Mucosa of descending colon (tissue), 3 donors: ENCODE results near the gene RBM17. TPM values are rescaled to one million over a fixed set of nuclear protein-coding genes. Genes with fewer than 3 reads are reported as not detected.

Source experiments
- ATAC-seq: fragments of 200-7000 bp; cut with Tn5 transposase; one replicate; pipeline ENCODE4 v1.9.1; 2020; ENCODE audit warnings: mild to moderate bottlenecking, moderate library complexity
- DNase-seq, 3 donors: peaks; one replicate each; pipeline ENCODE4 v3.0.0-alpha.2; 2020
- H3K36me3 ChIP-seq: fragments of 200-600 bp; one replicate; pipeline ENCODE4 v1.8.0; 2021; ENCODE audit warnings: low read depth, mild to moderate bottlenecking
- H3K4me1 ChIP-seq: fragments of 200-600 bp; one replicate; pipeline ENCODE4 v1.8.0; 2021; ENCODE audit warnings: low read depth, mild to moderate bottlenecking
- H3K4me3 ChIP-seq: fragments of 200-600 bp; one replicate; pipeline ENCODE4 v1.8.0; 2021; ENCODE audit warnings: mild to moderate bottlenecking
- H3K9me3 ChIP-seq: fragments of 200-600 bp; one replicate; pipeline ENCODE4 v1.8.0; 2021; ENCODE audit warnings: mild to moderate bottlenecking
- CTCF ChIP-seq: fragments of 200-600 bp; IDR thresholded peaks from one replicate; pipeline ENCODE4 v1.8.0; 2022; ENCODE audit warnings: antibody characterized with exemption, mild to moderate bottlenecking
- intact Hi-C, 2 donors: fragments of 100-400 bp; cut with DNase I in 1 of 2; cut with micrococcal nuclease in 1 of 2; formaldehyde crosslinking; loops; one replicate each; pipeline versions ENCODE4 v1.11.0 to v1.11.1; 2022; cut with DNase I, micrococcal nuclease
- total RNA-seq, 3 donors: library from RNA; stranded (reverse); fragmentation: NEBNext Ultra II Directional in 2 of 3; extraction: Animal tissue kit (Norgen Biotek cat#: 25700) in 2 of 3; gene quantifications; one replicate each; pipeline versions ENCODE4 v1.2.1 to v1.2.4, GENCODE V29; 2021 to 2023
- donor health status: DM: no; HTN: no; CAD: no; lungs with moderate emphysema.
- donor health status: DM: no; HTN: no; CAD: no.
- donor health status: DM: no; HTN: yes; CAD: no.

The RBM17 gene
- total RNA-seq, 3 donors from 2014 or later = 87.4 to 100 (median 90.8) TPM

GRCh38 chr10:6114299-6114698, 25.5 kb downstream of the RBM17 start:
- ATAC-seq (no peak), DNase-seq (no peak)
- H3K36me3 ChIP-seq = peaks cover 17% of the 10 kb centered on the region
- intact Hi-C loops = no loop called here
- no peaks in the 10 kb centered on the region for H3K9me3 ChIP-seq
- H3K4me1 ChIP-seq = no peaks in the 10 kb centered on the region
- no peak overlapping the region for H3K4me3 ChIP-seq
- no peak for TF ChIP-seq CTCF

- peak in 1 of 3 donors; percentile 42 for DNase-seq
- intact Hi-C loops = no loop called here
- peak; percentile 53 for ATAC-seq
- Histone ChIP-seq H3K36me3 (peaks cover 15% of the 10 kb centered on the region), H3K4me3 (no peak overlapping the region), H3K4me1 (no peaks in the 10 kb centered on the region), H3K9me3 (no peaks in the 10 kb centered on the region)
- TF ChIP-seq CTCF = no peak
These were observed 26.0 kb downstream of the RBM17 start for GRCh38 chr10:6114805-6115341.

- peaks cover 11% of the 10 kb centered on the region for H3K36me3 ChIP-seq
- DNase-seq (no peak), ATAC-seq (no peak)
- no peaks in the 10 kb centered on the region for H3K4me1 ChIP-seq
- TF ChIP-seq CTCF = no peak
- no peak overlapping the region for H3K4me3 ChIP-seq
- intact Hi-C loops = no loop called here
- no peaks in the 10 kb centered on the region for H3K9me3 ChIP-seq
These were observed 26.6 kb downstream of the RBM17 start for GRCh38 chr10:6115411-6115810.

- intact Hi-C loops = no loop called here
- peaks cover 10% of the 10 kb centered on the region for H3K36me3 ChIP-seq
These were observed 27.1 kb downstream of the RBM17 start for GRCh38 chr10:6115824-6116350.

GRCh38 chr10:6116806-6117205, 28.0 kb downstream of the RBM17 start:
- Histone ChIP-seq H3K4me1 (no peaks in the 10 kb centered on the region), H3K4me3 (no peak overlapping the region), H3K9me3 (no peaks in the 10 kb centered on the region), H3K36me3 (peaks cover 7% of the 10 kb centered on the region)
- no peak for TF ChIP-seq CTCF
- DNase-seq (no peak), ATAC-seq (no peak)
- intact Hi-C loops = no loop called here

More at GRCh38 chr10:6115824-6116350, 27.1 kb downstream of the RBM17 start:
- TF ChIP-seq CTCF = no peak
- Histone ChIP-seq H3K4me3 (no peak overlapping the region), H3K4me1 (no peaks in the 10 kb centered on the region), H3K9me3 (no peaks in the 10 kb centered on the region)
- DNase-seq (no peak), ATAC-seq (no peak)

- no peak for ATAC-seq
These were observed 28.9 kb downstream of the RBM17 start for GRCh38 chr10:6117711-6118110.

More at GRCh38 chr10:6117711-6118110, 28.9 kb downstream of the RBM17 start:
- intact Hi-C loops = no loop called here
- Histone ChIP-seq H3K4me3 (no peak overlapping the region), H3K4me1 (no peaks in the 10 kb centered on the region), H3K9me3 (no peaks in the 10 kb centered on the region), H3K36me3 (peaks cover 4% of the 10 kb centered on the region)
- no peak for DNase-seq
- TF ChIP-seq CTCF = no peak
